ENCODE data around the gene SCN1A. TPM values are rescaled to one million over a fixed set of nuclear protein-coding genes. Genes with fewer than 3 reads are reported as not detected.

SCN1A gene
- total and polyA plus RNA-seq, 2 of the 13 experiments (the other 11 are each of a cell fraction or from before 2014, with no cell fraction given) = 19.9 to 39.4 TPM

DNA sequence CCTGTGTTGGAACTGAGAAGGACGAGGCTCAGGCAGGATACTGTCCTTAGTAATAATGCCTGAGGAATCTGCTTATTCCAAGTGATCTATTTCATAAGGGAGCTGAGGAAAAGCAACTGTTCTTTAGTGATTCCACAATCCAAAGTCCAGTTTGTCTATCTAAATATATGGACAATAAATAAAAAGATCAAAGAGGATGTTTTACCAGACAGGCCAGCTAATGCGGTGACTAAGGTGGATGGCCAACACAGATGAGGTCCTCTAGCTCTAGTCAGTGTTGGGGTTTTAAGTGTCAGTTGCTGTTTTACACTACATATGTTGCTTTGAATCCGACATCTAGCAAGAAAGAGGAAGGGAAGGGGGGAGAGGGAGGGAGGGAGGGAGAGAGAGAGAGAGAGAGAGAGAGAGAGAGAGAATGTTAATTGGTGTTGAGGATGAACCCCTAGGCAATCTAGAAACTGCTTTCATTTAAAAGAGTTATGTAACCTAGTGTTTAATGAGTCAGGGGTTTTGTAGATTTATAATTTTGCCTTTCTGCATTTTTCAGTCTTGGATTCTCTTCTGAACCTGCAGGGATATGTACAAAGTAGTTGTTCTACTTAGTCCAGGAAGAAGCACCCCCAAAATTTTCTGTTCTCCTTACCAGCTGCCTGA is 27.0 kb upstream of the SCN1A start (continued):
- TF ChIP-seq ZSCAN5A (CRISPR knock-in tag; IDR thresholded peaks at IDR 0.05; ENCODE audit: borderline replicate concordance) (no peak), KDM4B (CRISPR knock-in tag; IDR thresholded peaks at IDR 0.05) (no peak), DNMT1 (CRISPR knock-in tag; IDR thresholded peaks at IDR 0.05) (no peak), ATF2 (CRISPR knock-in tag; IDR thresholded peaks at IDR 0.05) (0 out of 2 replicates have a peak, but pooled peaks have one; percentile 19), KLF9 (CRISPR knock-in tag; IDR thresholded peaks at IDR 0.05; ENCODE audit: low read depth) (no peak), ARID5B (CRISPR knock-in tag; IDR thresholded peaks at IDR 0.05) (peak; percentile 75), TBP (CRISPR knock-in tag; IDR thresholded peaks at IDR 0.05) (no peak), MEF2D (CRISPR knock-in tag; IDR thresholded peaks at IDR 0.05) (peak; percentile 40; the same call in 1 of the 2 replicates), ZNF652 (CRISPR knock-in tag; IDR thresholded peaks at IDR 0.05; ENCODE audit: borderline replicate concordance, low read depth) (no peak), NFAT5 (CRISPR knock-in tag; IDR thresholded peaks at IDR 0.05) (no peak), GFI1 (CRISPR knock-in tag; IDR thresholded peaks at IDR 0.05; ENCODE audit: borderline replicate concordance) (no peak), PHB2 (IDR thresholded peaks at IDR 0.05; ENCODE audit: partially characterized antibody) (no peak), ZFP36L1 (CRISPR knock-in tag; IDR thresholded peaks at IDR 0.05) (no peak), ZNF841 (CRISPR knock-in tag; IDR thresholded peaks at IDR 0.05; ENCODE audit: borderline replicate concordance) (no peak), ZFP1 (CRISPR knock-in tag; IDR thresholded peaks at IDR 0.05) (0 out of 2 replicates have a peak, but pooled peaks have one; percentile 20), HDAC2 (CRISPR knock-in tag; IDR thresholded peaks at IDR 0.05) (peak; percentile 33; the same call in 1 of the 2 replicates), ZNF160 (CRISPR knock-in tag; IDR thresholded peaks at IDR 0.05) (no peak), NR2C2 (CRISPR knock-in tag; IDR thresholded peaks at IDR 0.05; ENCODE audit: borderline replicate concordance) (0 out of 2 replicates have a peak, but pooled peaks have one; percentile 23)
